Stimulated activated CD4-positive, alpha-beta T cell treated with anti-CD3 and anti-CD28 coated beads, Interleukin-12 subunit alpha, Interleukin-12 subunit beta, amount 100 ng/mL, for 4 hours (primary cell): ENCODE measurements around the gene CDYL.
"Not testable (repeated sequence)": the region's sequence is repeated elsewhere in the genome, so short reads cannot be mapped to it uniquely, and the experiment has no call there.

Experiments
- DNase-seq: peaks from one replicate; pipeline ENCODE4 v3.0.0-alpha.2; 2020

CDYL gene

DNA sequence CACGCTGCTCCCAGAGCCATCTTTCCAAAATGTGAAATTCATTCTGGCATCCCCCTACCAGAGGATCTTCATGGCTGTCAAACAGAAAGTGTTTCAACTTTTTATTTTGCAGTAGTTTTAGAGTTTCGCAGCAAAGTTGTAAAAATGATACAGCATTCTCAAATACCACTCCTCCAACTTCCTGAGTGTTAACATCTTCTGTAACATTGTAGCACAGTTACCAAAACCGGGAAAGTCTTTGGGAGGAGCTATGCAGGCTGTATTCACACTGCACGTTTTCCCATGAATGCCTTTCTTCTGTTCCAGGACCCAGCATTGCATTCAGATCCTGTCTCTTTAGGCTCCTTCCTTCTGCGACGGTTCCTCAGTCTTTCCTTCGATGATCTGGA is 30.1 kb downstream of the CDYL start:
- no peak for DNase-seq

DNA sequence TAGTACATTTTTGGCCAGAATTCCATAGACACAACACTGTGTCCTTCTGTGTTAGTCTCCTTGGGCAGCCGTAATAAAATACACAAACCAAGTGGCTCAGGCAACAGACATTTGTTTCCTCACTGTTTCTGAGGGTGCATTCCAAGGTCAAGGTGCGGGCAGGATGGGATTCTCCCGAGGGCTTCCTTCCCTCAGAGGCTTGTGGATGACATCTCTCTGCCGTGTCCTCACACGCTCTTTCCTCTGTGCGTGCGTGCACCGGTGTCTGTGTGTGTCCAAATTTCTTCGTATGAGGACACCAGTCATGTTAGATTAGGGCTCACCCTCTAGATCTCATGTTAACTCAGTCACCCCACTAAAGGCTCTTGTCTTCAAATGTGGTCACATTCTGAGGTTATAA is 30.6 kb downstream of the CDYL start:
- DNase-seq, result no peak

DNA sequence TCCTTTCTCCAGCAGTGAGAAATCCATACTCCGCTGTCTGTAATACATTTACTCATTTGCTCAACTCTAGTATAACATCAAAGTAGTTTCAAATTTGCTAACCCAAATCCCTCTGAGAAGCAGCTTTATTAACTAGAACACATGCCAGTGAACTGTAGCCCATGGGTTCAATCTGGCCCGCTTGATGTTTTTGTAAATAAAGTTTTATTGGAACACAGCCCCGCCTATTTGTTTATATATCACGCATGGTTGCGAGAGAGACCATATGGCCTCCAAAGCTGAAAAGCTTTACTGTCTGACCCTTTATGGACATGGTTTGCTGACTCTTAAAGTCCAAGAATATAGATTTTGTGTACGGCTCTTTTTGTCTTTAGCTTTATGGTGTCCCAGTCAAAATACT is 32.2 kb downstream of the CDYL start:
- no peak for DNase-seq

DNA sequence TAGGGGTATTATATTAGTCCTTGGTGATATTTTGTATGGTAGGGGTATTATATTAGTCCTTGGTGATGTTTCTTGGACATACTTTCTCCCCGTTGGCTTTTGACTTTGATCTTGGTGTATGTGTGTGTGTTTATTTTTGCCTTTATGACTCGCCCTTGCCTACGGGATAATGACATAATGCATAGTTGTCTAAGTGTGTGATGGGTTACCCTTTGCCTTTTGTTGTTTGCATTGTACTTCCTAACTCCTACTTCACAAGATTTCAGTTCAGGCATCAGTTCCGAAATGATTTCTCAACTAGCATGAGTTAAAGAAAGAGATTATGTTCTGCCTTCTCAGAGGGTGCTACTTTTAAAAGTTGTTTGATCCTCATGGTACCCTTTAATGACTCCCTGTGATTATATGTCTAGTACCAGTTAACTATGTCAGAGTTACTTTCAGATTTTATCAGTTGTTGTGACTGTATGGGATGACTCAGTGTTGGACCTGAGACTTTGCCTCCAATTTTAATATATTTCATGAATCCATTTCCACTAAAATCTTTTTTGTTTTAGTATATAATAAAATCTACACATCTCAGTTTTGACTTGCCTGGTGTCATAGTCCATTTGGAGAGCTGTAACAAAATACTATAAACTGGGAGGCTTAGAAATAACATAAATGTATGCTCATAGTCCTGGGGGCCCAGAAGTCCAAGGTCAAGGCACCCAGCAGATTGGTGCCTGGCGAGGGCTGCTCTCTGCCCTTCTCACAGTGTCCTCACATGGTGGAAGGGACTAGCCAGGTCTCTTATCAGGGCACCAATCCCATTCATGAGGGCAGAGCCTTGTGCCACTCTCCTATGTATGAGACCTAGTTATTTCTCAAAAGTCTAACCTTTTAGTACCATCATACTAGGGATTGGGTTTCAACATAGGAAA is 34.1 kb downstream of the CDYL start:
- DNase-seq, result no peak

DNA sequence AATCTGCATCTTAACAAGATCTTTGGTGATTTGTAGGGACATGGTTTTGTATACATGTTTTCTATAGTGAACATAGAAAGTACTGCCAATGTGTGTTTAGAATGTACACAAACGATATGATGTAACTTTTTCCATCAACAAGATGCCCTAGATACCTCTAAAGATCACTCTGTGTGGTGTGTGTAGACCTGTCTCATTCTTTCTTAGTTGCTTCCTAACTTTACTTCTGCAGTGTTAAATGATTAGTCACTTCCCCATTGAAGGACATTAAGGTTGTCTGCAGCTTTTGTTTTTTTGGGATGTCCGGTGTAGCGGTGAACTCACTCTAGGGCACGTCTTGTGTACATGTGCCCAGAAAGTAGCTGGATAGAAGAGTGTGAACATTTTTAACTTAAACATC is 35.9 kb downstream of the CDYL start:
- no peak for DNase-seq

DNA sequence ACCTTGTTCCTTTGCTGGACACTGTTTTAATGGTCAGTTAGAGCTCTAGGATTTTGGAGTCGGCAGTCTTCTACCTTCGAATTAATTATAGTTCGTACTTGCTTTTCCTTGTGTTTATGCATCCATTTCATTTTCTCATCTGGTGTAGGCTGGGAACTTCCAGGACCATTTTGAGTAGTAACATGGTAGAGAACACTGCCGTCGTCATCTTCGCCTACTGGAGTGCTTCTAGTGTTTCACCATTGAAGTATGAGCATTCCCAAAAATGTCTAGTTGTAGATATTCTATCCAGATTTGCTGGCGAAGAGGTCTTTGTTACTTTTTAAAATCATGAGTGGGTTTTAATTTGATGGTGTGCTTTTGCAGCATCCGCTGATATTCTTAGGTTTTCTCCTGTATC is 36.9 kb downstream of the CDYL start:
- no peak for DNase-seq

DNA sequence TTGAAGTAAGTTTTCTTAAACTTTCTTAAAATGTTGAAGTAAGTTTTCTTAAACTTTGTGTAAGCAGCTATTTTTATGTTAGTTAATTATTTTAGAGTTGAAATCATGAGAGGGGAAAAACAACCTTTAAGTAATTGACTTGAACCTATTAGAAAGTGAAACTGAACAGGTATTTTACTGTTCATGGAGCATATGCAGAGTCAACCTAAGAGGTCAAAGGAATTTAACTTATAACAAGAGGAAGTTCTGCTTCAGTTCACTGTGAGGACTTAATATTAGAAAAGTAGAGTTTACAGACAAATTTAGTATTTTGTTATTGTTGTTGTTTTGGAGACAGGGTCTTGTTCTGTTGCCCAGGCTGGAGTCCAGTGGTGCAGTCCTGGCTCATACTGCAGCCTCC is 38.0 kb downstream of the CDYL start:
- DNase-seq, result no peak

DNA sequence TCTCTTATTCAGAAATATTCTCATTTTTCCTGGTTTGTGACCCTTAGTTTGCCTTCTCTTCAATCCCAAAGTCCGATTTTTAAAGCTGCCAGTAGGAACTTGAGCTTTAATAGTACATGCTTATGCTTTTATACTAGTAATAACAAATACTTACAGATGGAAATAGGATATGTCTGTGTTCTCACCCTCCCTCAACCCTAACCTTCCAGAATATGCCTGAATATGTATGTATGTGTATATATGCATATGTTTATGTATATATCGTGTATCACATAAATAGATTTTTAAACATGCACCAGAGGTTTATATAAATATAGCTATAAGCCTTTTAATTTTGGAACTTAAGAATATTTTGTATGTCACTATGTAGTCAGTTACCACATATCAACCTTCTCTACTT is 38.8 kb downstream of the CDYL start:
- no peak for DNase-seq

DNA sequence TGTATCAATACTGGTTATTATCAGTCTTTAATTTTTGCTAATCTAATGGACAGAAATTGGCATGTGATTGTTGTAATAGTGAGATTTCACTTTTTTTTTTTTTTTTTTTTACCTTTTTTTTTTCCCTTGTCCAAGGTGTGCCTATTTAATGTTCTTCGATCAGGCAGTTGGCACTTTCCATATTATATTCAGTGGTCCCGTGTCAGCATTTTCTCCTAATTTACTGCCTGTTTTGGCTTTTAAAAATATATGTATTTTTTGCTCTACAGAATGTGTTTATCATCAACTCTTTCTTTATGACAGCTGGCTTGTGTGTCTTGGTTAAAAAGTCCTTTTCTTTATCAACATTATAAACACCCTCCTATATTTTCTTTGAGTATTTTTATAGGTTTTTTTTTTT is 39.4 kb downstream of the CDYL start:
- DNase-seq, result no peak

DNA sequence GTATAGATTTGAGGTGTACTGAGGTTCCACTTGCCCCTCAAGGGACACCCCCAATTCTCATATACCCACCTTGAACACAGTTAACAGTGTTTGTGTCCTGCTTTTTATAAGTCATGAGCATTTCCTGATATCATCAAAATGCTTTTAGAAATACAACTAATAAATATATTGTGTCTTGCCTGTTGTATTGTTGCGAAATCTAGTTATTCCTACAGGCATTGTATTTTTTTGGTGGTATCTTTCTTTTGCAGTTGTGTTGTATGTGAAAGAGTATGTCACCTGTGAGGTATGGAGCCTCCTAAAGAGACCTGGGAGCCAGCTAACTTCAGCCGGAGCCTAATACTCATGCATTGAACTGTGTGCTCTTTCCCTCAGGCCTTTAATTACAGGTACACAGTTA is 40.7 kb downstream of the CDYL start:
- DNase-seq, result no peak

DNA sequence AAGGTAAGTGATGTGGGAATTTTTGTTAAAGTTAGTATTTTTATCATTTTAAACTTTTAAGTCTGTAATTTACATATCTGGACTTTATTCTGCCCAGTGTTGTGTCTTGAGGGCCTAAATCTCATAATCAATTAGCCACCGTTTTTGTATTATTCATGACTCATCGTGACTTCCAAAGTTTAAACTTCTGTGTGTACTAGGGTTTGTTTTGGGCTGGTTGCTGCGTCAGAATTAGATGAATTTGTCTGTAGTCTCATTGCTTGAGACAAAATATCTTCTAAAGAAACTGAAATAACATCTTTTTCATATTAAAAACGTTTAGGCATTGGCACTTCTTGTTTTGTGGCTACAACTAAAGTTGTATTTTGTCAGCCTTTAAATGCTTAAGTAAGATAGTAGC is 41.3 kb downstream of the CDYL start:
- no peak for DNase-seq

DNA sequence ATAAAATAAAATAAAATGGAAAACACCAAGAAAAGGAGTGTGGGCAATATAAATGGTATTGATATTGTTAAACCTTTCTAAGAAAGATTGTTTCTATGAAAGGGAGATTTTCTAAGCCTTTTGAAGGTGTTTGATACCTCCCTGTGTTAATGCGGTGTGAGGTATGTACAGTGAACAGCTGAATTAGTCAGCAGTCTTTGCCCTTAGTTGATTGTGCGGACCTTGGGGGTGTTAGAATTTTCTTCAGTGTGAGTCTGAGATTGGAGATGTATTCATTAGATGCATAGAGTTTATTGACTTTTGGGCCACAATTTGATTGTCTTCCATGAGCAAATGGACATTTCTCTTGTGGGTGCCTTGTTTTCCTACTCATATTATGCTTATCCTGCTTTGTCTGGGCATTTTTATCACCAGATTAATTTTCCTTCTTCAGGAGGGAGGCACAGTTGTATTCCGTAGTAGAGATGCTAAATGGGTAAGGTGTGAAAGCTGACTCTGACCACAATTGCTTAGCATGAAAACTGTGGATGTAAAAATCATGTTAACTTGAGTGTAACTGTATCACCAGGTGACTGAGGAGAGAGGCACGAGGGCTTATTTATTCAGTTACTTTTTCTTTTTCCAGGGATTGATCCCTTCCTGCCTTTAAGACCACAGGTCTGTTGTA is 42.2 kb downstream of the CDYL start:
- no peak for DNase-seq

DNA sequence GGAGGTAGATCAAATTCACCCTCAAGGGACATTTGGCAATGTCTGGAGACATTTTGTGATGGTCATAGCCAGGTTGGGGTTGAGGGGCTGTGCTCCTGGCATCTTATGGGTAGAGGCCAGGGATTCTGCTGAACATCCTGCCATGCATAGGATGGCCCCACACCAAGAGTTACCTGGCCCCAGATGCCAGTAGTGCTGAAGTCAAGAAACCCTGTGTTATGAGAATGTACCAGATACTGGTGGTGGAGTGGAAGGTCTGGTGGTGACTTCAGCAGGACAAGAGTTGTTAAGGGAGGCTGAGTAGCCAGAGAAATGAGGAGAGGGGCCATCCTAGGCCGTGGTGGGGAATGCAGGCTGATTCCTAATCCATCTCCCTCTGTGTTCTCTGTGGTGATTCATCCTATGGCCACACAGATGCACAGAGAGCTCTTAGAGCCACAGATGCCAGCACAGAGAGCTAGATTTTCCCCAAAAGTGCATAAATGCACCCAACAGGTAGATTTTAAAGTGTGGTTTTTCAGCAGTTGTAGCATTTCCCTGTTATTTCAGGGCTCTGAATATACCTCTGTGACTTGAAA is 43.6 kb downstream of the CDYL start:
- no peak for DNase-seq

DNA sequence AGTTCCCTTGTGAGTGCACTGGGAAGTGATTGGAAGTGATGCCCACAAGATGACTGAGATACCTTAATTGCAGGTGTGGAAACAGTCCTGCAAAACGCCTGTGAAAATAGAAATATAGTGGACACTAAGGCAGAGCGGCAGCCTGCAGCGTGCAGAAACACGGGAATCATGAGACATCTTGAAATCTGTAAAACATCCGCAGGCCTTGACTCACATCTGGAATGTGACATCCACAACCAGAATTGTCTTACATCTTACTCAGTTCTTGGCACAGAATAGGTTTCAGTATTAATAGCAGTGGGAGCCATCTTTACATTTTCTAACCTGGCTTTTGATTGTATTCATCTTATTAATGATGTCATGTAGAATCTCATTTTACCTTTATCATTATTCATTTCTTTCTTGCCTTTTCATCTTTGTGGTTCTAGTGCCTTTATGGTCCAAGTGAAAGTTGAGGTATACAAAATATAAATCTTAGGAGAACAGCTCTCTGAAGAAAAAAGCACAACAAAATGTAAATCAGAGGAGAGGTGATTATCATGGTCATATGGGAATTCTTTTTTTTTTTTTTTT is 44.6 kb downstream of the CDYL start:
- DNase-seq, result no peak

DNA sequence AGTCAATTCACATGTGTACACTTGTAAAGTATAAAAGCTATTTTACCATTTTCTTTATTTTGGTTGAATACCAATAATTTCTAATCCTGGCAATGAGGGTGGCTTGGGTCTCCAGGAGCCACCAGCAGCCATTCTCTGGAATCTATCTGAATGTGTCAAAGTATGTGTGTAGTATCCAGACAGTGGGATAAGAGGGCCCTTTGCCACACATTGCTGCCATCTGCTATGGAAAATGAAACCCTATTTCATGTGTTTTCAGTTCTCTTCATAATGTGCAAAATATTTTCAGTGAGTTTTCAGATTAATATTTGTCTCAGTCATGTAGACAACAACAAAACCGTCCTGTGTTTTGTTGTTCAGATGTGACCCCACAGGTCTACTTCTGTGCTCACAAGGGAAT is 46.3 kb downstream of the CDYL start:
- no peak for DNase-seq

DNA sequence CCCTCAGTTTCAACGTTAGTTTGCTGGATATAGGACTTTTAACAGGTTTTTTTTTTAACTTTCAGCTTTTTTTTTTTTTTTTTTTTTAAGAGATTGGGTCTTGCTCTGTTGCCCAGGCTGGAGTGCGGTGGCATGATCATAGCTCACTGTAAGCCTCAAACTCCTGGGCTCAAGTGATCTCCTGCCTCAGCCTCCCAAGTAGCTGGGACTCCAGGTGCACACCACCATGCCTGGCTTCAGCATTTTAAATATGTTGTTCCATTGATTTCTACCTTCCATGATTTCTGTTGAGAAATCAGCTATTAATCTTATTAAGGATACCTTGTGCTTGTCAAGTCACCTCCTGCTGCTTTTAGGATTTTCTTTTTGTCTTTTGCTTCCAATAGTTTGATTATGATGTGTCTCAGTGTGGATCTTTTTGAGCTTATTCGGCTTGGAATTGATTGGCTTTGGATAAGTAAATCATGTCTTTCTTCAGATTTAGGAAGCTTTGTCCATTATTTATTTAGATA is 52.0 kb downstream of the CDYL start:
- no peak for DNase-seq

DNA sequence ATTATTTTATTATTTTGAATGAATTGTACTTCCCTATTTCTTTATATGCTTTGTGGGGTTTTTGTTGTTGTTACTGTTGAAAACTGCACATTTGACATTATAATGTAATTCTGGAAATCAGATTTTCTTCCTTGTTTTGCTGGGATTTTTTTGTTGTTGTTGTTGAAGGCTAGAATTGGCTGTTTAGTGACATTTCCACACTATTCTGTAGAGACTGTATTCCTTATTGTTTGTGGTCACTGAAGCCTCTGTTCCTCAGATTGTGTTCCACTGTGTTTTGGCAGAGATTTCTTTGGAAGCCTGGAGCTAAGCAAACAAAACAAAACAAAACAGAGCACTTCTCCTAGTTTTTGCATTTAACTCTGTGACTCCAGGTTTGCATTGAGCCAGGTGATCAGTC is 52.9 kb downstream of the CDYL start:
- DNase-seq, result no peak

DNA sequence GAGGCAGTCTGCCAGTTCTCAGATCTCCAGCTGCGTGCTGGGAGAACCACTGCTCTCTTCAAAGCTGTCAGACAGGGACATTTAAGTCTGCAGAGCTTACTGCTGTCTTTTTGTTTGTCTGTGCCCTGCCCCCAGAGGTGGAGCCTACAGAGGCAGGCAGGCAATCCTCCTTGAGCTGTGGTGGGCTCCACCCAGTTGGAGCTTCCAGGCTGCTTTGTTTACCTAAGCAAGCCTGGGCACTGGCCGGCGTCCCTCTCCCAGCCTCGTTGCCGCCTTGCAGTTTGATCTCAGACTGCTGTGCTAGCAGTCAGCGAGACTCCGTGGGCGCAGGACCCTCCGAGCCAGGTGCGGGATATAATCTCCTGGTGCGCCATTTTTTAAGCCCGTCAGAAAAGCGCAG is 59.3 kb downstream of the CDYL start:
- not testable (repeated sequence) for DNase-seq

DNA sequence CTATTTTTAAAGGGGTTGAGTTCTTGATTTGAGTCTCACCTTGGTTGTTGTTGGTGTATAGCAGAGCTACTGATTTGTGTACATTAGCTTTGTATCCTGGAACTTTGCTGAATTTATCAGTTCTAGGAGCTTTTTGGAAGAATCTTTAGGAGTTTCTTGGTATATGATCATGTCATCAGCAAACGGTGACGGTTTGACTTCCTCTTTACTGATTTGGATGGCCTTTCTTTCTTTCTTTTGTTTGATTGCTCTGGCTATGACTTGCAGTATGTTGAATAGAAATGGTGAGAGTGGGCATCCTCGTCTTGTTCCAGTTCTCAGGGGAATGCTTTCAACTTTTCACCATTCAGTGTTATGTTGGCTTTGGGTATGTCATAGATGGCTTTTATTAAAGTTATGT is 64.0 kb downstream of the CDYL start:
- no peak for DNase-seq

DNA sequence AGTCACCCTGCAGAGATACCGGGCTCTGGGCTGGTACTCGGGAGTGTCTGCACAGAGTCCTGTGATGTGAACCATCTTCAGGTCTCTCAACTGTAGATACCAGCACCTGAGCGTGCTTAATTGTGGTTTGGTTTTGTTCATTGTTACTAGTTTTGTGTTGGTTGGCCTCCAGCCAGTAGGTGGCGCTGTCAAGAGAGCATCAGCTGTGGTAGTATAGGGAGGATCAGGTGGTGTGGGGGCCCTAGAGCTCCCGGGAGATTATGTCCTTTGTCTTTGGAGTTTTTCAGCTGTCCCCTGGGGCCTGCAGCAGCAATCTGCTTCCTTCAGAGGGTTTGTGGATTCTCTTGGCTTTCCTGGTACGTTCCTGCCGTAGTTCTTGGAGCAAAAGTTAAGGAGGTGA is 67.9 kb downstream of the CDYL start:
- DNase-seq, result no peak

DNA sequence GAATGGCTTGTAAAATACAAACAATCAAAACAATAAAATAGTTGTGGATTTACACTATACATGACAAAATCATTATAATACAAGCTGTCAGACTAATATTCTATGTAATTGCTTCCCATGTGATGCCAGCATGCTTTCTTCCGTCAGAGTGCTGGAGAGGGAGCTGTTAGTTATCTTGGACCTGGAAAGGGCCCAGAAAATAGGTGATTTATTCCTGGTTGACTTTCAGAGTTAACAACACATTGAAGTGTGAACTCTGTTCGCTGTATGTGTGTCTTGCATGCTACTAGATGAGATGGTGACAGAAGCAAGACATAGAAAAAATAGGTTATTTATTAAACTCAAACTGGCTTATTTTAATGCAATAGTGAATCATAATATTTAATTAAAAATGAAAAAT is 70.2 kb downstream of the CDYL start:
- no peak for DNase-seq

DNA sequence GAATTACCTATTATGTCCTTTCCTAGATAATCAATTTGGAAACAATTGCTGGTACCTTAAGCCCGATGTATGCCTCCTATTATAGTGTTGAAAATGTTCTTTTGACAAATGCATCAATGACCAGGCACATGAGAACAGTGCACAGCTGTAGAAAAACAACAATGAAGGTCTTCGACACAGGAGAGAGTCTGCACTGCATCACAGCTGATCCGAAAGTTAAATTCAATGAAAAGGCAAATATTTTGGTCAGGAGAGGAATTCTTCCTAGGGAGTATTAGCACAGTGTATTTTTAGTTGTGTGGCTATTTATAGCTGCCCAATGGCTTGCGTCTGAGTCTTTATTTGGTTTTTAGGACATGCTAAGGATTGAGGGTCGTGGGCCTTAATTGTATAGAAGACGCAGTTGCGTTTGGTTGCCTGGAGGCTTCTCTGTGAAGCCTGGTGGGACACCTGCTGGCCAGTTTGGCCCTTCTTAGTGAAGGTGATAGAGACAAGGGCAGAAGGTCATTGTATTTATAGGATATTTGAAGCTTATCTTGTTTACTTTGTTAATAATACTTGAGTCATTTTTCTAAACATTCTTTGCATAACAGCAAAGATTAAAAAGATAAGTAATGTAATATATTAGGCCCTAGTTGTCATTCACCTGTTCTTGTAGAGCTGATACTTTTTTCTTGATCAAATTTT is 72.3 kb downstream of the CDYL start:
- no peak for DNase-seq
